Stimulated activated CD8-positive, alpha-beta memory T cell treated with anti-CD3 and anti-CD28 coated beads, Interleukin-12 subunit alpha, Interleukin-12 subunit beta, amount 100 ng/mL, for 1 hour (primary cell): ENCODE measurements around the gene TM4SF18.

Source experiments
- DNase-seq: peaks from one replicate; pipeline ENCODE4 v3.0.0-alpha.2; 2020; ENCODE audit warnings: low read depth

TM4SF18 gene

DNA sequence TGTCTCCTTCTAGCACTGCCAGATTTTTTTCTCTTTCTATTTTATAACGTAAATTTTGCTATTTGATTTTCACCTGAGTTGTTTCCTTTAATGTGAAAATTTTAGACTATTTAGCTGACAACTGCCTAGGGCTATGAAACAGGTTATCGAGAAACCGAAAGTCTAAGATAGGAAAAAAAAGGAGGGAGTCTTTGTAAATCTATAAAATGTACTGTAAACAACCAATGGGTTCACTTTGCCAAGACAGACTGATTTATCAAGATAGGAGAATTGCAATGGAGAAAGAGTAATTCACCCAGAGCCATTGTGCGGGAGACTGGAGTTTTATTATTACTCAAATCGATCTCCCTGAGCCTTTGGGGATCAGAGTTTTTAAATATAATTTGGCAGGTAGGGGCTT is 50.0 kb downstream of the TM4SF18 start:
- no peak for DNase-seq

- DNase-seq, result no peak
These were observed 50.6 kb downstream of the TM4SF18 start for GRCh38 chr3:149282836-149283235.

DNA sequence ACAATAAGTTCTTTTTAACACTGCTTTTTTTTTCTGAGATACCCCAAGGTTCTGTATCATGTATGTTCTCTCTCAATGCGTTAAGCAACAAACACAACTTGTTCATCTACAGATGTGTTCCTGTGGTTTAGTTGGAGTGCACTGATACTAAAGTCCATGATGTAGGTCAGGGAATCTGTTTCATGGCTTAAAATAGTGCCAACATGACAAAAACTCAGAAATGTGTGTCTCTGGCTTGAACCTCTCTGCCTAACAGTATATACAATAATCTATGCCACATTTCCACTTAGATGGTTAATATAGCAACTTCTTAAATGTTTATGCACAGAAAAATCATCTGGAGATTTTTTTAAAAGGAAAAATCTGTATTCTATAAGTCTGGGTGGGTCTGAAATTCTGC is 51.1 kb downstream of the TM4SF18 start:
- no peak for DNase-seq

- DNase-seq, result no peak
These were observed 52.6 kb downstream of the TM4SF18 start for GRCh38 chr3:149280671-149281349.

- no peak for DNase-seq
These were observed 54.5 kb downstream of the TM4SF18 start for GRCh38 chr3:149278911-149279310.

DNA sequence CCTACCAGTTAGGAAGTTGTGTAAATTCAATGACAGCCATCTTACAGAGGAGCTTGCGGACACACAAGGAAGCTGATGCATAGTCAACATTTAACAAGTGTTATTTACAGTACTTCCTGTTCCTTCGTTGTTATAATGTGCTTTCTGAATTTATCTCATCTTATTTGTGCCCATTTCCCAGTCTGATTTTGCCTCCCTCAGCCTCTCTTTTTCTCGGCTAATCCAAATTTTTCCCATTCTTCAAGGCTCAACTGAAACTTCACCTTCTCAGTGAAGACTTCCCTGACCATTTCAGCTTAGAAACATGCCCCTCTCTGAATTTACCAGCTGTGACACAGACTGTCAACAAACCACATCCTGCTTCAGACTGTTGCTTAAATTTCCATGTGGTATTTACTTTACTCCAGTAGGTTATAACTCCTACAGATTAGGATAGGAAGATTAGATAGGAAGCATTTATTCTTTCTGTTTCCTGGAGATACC is 56.1 kb downstream of the TM4SF18 start:
- no peak for DNase-seq

DNA sequence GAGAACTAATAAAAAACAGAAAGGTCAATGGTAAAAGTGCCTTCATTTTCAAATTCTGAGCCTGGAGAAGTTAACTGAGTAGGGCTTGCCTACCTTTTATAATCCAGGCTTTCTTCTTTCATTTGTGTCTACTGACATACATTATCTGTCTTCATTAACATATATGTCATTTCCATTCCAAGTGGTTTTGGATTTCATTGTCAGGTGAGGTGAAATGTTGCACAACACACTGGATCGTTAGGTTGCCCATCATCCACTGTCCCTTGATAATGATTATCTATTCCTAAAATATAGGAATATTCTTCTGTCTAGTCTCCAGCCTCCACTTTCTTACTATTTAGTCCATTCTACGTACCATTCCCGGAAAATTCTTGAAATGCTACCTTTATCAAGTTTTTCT is 56.8 kb downstream of the TM4SF18 start:
- DNase-seq, result no peak

DNA sequence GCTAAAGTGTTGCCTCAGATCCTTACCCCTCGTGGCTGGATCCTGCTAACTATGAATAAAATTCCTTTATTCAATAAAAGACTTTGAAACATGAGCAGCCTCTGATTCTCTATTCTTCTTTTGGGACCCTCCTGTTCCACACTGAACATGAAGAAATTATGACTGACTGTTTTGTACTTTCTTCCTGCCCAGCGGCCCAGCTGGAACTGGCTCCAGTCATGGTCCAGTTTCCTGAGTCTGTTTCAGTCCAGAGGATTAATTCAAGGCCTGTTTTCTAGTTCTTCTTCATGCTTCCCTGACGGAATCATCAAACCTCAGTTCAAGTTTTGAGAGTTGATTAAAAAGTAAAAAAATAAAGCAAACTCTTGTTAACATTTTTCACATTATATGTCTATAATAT is 59.2 kb downstream of the TM4SF18 start:
- no peak for DNase-seq

DNA sequence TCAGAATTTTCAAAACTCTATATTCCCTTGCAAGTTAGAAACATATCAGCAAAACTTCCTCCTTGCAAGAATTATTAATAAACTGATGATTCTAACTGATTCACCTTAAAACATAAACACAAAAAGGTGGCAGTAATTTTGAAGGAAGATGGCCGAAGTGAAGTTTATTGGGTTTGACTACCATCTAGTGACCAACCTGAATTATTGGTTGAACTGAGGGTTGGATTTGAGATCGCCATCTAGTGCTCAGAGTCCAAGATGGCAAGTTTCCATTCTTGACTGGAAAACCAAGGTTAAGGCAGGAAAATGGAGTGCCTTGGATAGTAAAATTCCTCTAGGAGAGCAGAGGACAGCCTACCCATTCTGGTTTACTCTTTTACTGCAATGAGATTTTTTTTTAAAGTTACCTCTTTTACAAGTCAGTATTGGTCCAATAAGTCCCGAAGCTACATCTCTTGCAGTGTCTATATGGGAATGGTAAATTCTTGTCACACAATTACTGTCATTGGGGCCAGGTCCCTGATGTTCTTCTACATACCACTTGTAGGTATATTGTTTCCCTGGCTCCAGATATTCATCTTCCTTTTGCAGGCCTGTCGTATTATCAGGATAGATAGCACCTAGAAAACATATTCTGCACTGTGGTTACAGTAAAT is 60.2 kb downstream of the TM4SF18 start:
- DNase-seq, result no peak

GRCh38 chr3:149271669-149272068 is 61.8 kb downstream of the TM4SF18 start:
- no peak for DNase-seq

- no peak for DNase-seq
These were observed 63.3 kb downstream of the TM4SF18 start for GRCh38 chr3:149270180-149270579.

- no peak for DNase-seq
These were observed 63.7 kb downstream of the TM4SF18 start for GRCh38 chr3:149269687-149270086.
